ENCODE data around the gene SRP68.

Gene SRP68

DNA sequence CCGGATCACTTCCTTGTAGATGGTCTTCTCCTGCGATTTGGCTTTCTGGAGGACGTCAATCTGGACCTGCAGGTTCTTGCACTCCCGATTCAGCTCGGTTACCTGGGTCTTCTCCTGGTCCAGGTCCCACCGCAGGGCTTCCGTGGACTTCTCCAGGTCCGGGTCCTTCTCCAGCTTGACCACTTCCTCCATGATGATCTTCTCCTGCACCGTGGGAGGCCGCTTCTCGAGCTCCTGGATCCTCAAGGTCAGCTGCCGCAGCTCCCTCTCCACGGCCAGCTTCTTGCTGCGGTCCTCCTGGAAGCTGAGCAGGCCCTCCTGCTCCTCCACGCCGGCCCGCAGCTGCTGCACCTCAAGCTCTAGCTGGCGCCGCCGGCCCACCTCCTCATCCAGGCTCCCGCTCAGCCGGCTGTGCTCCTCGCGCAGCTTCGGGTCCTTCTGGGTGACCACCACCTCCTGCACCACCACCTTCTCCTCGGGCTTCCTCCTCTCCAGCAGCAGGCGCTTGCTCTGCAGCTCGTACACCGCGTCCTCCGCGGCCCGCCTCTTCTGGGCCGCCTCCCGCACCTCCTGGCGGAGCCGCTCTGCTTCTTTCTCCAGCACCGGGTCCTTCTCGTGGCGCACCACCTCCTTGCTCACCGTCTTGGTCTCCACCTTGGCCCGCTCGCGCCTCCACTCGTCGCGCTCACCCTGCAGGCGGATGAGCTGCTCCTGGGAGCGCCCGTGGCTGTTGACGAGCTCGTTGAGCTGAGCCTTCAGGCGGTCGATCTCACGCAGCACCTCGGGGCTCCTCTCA, 63.5 kb downstream of the SRP68 start:
- TF ChIP-seq, protein P1, sequence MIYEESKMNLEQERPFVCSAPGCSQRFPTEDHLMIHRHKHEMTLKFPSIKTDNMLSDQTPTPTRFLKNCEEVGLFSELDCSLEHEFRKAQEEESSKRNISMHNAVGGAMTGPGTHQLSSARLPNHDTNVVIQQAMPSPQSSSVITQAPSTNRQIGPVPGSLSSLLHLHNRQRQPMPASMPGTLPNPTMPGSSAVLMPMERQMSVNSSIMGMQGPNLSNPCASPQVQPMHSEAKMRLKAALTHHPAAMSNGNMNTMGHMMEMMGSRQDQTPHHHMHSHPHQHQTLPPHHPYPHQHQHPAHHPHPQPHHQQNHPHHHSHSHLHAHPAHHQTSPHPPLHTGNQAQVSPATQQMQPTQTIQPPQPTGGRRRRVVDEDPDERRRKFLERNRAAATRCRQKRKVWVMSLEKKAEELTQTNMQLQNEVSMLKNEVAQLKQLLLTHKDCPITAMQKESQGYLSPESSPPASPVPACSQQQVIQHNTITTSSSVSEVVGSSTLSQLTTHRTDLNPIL (CRISPR knock-in tag; IDR thresholded peaks at IDR 0.05; ENCODE audit: low read depth): no peak
- TF ChIP-seq SNAI2 (CRISPR knock-in tag; IDR thresholded peaks at IDR 0.05) (no peak), TCF4 (CRISPR knock-in tag; IDR thresholded peaks at IDR 0.05; ENCODE audit: borderline replicate concordance) (no peak), ZC3H10 (CRISPR knock-in tag; IDR thresholded peaks at IDR 0.05) (no peak), ZFP30 (CRISPR knock-in tag; IDR thresholded peaks at IDR 0.05) (no peak), BACH2 (CRISPR knock-in tag; IDR thresholded peaks at IDR 0.05; ENCODE audit: borderline replicate concordance) (no peak), RARB (CRISPR knock-in tag; IDR thresholded peaks at IDR 0.05) (no peak), CSDC2 (CRISPR knock-in tag; IDR thresholded peaks at IDR 0.05) (no peak), OSR1 (CRISPR knock-in tag; IDR thresholded peaks at IDR 0.05) (no peak), ZNF565 (CRISPR knock-in tag; conservative IDR thresholded peaks at IDR 0.05; ENCODE audit: low read depth) (no peak), PPARA (CRISPR knock-in tag; IDR thresholded peaks at IDR 0.05; ENCODE audit: borderline replicate concordance) (no peak), ISL1 (CRISPR knock-in tag; IDR thresholded peaks at IDR 0.05) (no peak), ZNF70 (CRISPR knock-in tag; IDR thresholded peaks at IDR 0.05) (no peak), ESRRG (CRISPR knock-in tag; IDR thresholded peaks at IDR 0.05) (no peak), GLIS3 (CRISPR knock-in tag; IDR thresholded peaks at IDR 0.05) (no peak), ZNF8 (CRISPR knock-in tag; IDR thresholded peaks at IDR 0.05) (no peak)
- TF ChIP-seq, protein P2, sequence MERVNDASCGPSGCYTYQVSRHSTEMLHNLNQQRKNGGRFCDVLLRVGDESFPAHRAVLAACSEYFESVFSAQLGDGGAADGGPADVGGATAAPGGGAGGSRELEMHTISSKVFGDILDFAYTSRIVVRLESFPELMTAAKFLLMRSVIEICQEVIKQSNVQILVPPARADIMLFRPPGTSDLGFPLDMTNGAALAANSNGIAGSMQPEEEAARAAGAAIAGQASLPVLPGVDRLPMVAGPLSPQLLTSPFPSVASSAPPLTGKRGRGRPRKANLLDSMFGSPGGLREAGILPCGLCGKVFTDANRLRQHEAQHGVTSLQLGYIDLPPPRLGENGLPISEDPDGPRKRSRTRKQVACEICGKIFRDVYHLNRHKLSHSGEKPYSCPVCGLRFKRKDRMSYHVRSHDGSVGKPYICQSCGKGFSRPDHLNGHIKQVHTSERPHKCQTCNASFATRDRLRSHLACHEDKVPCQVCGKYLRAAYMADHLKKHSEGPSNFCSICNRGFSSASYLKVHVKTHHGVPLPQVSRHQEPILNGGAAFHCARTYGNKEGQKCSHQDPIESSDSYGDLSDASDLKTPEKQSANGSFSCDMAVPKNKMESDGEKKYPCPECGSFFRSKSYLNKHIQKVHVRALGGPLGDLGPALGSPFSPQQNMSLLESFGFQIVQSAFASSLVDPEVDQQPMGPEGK (CRISPR knock-in tag; IDR thresholded peaks at IDR 0.05; ENCODE audit: borderline replicate concordance): no peak
- TF ChIP-seq, protein P3, sequence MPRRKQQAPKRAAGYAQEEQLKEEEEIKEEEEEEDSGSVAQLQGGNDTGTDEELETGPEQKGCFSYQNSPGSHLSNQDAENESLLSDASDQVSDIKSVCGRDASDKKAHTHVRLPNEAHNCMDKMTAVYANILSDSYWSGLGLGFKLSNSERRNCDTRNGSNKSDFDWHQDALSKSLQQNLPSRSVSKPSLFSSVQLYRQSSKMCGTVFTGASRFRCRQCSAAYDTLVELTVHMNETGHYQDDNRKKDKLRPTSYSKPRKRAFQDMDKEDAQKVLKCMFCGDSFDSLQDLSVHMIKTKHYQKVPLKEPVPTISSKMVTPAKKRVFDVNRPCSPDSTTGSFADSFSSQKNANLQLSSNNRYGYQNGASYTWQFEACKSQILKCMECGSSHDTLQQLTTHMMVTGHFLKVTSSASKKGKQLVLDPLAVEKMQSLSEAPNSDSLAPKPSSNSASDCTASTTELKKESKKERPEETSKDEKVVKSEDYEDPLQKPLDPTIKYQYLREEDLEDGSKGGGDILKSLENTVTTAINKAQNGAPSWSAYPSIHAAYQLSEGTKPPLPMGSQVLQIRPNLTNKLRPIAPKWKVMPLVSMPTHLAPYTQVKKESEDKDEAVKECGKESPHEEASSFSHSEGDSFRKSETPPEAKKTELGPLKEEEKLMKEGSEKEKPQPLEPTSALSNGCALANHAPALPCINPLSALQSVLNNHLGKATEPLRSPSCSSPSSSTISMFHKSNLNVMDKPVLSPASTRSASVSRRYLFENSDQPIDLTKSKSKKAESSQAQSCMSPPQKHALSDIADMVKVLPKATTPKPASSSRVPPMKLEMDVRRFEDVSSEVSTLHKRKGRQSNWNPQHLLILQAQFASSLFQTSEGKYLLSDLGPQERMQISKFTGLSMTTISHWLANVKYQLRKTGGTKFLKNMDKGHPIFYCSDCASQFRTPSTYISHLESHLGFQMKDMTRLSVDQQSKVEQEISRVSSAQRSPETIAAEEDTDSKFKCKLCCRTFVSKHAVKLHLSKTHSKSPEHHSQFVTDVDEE (CRISPR knock-in tag; IDR thresholded peaks at IDR 0.05): no peak
- TF ChIP-seq, protein P4, sequence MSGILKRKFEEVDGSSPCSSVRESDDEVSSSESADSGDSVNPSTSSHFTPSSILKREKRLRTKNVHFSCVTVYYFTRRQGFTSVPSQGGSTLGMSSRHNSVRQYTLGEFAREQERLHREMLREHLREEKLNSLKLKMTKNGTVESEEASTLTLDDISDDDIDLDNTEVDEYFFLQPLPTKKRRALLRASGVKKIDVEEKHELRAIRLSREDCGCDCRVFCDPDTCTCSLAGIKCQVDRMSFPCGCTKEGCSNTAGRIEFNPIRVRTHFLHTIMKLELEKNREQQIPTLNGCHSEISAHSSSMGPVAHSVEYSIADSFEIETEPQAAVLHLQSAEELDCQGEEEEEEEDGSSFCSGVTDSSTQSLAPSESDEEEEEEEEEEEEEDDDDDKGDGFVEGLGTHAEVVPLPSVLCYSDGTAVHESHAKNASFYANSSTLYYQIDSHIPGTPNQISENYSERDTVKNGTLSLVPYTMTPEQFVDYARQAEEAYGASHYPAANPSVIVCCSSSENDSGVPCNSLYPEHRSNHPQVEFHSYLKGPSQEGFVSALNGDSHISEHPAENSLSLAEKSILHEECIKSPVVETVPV (CRISPR knock-in tag; IDR thresholded peaks at IDR 0.05): no peak
- TF ChIP-seq, protein P5, sequence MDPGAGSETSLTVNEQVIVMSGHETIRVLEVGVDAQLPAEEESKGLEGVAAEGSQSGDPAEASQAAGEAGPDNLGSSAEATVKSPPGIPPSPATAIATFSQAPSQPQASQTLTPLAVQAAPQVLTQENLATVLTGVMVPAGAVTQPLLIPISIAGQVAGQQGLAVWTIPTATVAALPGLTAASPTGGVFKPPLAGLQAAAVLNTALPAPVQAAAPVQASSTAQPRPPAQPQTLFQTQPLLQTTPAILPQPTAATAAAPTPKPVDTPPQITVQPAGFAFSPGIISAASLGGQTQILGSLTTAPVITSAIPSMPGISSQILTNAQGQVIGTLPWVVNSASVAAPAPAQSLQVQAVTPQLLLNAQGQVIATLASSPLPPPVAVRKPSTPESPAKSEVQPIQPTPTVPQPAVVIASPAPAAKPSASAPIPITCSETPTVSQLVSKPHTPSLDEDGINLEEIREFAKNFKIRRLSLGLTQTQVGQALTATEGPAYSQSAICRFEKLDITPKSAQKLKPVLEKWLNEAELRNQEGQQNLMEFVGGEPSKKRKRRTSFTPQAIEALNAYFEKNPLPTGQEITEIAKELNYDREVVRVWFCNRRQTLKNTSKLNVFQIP (CRISPR knock-in tag; IDR thresholded peaks at IDR 0.05; ENCODE audit: borderline replicate concordance, low read depth): no peak
- no peak for ATAC-seq

DNA sequence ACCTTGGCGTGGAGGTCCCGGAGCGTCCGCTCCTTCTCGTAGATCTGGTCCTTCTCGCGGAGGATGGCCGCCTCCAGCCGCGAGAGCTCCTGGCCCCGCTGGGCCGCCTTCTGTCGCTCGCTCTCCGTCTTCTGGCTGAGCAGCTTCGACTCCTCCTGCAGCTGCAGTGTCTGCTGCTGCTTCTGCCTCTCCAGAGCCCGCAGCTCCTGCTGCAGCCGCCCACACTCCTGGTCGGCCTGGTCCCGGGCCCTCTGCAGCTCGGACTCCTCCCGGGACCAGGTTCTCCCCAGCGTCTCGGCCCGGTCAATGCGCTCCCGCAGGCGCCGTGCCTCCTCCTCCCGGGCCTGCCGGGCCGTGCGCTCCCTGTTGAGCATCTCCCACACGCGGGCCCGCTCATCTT, 64.1 kb downstream of the SRP68 start:
- no peak for ATAC-seq
- TF ChIP-seq ZFP30 (CRISPR knock-in tag; IDR thresholded peaks at IDR 0.05): no peak
- TF ChIP-seq, protein P4 (CRISPR knock-in tag; IDR thresholded peaks at IDR 0.05): no peak
- no peak for TF ChIP-seq PPARA (CRISPR knock-in tag; IDR thresholded peaks at IDR 0.05; ENCODE audit: borderline replicate concordance)
- no peak for TF ChIP-seq TOX (CRISPR knock-in tag; IDR thresholded peaks at IDR 0.05; ENCODE audit: borderline replicate concordance)
- no peak for TF ChIP-seq ESRRG (CRISPR knock-in tag; IDR thresholded peaks at IDR 0.05)
- no peak for TF ChIP-seq CSDC2 (CRISPR knock-in tag; IDR thresholded peaks at IDR 0.05)
- TF ChIP-seq OSR1 (CRISPR knock-in tag; IDR thresholded peaks at IDR 0.05): no peak
- no peak for TF ChIP-seq ZNF8 (CRISPR knock-in tag; IDR thresholded peaks at IDR 0.05)
- no peak for TF ChIP-seq ZNF565 (CRISPR knock-in tag; conservative IDR thresholded peaks at IDR 0.05; ENCODE audit: low read depth)
- TF ChIP-seq, protein P3 (CRISPR knock-in tag; IDR thresholded peaks at IDR 0.05): no peak
- TF ChIP-seq ISL1 (CRISPR knock-in tag; IDR thresholded peaks at IDR 0.05): no peak
- TF ChIP-seq, protein P1 (CRISPR knock-in tag; IDR thresholded peaks at IDR 0.05; ENCODE audit: low read depth): no peak
